Endothelial cell of hepatic sinusoid (primary cell): Measurements from ENCODE around the gene ELOVL7.
"Not testable (repeated sequence)": the region's sequence is repeated elsewhere in the genome, so short reads cannot be mapped to it uniquely, and the experiment has no call there.

Source experiments
- in situ Hi-C: cut with HindIII; loops from 2 replicates; pipeline ENCODE4 v1.10.0; 2017; ENCODE audit warnings: low sequenced_read_pairs

Gene ELOVL7

DNA sequence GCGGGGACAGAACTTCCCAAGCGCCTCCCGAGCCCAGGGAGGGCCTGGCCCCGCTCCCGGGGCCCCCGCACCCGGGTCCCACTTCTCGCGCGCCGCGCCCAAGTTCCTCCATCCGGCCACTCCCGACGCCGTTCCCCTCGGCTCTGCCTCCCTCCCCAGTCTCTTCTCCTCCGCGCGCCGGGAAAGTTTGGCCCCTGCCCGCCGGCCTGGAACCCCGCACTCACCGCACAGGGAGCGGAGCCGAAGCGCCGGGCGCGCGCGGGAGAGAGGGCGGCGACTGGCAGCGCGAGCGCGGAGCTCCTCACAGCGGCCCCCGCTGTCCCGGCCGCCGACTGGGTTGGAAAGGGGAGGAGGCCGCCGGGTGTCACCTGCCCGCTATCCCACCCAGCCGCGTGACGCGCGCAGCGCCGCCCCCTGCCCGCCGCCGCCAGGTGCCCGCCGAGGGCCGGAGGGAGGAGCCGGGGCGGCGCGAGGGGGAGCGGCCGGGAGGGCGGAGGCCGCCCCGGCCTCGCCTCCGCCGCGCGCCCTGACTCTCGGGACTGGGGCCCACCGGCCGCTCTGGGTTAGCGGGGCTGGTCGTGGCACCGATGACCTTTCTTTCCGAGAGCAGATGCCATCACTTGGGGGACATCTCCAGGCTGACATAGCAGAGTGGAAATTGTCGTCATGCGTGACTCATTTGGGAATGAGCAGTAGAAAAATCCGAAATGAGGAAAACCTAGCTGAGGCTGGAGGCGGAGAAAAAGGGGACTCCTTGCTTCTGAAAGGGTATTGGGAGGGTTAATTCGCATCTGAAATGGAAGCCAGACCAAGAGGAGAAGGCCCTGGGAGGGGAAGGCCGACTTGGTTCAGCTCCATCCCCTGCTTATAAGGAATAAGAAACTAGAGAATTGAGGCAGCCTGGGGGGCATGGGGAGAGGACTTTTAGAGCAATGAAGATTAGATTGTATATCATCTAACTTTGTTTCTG is at the start of gene ELOVL7:
ELOVL7 (minus strand) TSS at position 334 of the 970 bp plus-strand sequence. CDS start 56,872 bp downstream, outside the sequence.
- in situ Hi-C loops: no loop called here

GRCh38 chr5:60893521-60893920 is 49.5 kb upstream of the ELOVL7 start:
- in situ Hi-C loops: no loop called here

DNA sequence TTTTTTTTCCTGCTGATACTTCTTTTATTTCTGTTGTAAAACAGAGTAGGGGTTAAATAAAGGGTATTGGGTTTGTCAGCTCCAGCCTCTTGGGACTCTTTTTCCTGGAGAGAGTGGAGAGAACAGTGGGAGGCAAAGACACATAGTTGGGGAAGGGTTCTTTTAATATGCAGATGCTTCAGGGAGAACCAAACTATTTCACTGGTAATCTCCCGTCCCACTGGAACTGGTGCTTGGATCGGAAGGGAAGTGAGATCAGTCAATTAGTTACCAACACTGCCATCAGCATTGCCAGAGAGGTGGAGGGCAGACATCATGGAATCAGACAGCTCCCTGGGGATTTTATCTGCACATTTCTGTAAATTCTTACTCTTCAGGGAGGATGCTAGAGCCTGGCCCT is 47.6 kb upstream of the ELOVL7 start:
- in situ Hi-C loops: no loop called here

DNA sequence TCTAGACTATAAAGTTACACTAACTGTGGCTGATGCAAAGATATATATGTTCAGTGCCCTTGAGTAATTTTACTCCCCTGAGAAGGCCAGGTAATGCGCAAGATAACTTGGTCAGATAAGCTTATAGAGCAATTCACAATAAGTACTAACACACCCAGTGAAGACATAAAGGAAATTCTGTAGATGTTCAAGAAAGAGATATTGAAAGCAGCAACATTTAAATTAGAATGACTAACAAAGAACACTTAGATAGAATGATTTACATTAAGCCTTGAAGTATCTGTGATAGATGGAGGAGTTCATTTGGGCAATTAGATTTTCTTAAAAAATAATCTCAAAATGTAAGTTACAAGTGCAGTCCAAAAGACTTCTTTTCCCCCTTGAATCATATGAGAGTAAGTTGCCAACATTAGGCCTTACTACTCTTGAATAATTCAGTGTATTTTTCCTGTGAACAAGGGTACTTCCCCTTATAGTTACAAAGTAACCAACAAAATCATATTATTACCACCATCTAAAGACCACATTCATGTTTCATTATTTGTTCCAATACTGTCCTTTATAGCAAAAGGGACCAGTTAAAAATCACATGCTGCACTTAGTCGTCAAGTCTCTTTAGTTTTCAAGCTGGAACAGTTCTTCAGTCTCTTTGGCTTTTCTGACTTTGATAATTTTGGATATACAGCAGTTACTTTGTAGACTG is 44.4 kb upstream of the ELOVL7 start:
- in situ Hi-C loops: no loop called here

GRCh38 chr5:60887746-60888145 is 43.7 kb upstream of the ELOVL7 start:
- in situ Hi-C loops: no loop called here

DNA sequence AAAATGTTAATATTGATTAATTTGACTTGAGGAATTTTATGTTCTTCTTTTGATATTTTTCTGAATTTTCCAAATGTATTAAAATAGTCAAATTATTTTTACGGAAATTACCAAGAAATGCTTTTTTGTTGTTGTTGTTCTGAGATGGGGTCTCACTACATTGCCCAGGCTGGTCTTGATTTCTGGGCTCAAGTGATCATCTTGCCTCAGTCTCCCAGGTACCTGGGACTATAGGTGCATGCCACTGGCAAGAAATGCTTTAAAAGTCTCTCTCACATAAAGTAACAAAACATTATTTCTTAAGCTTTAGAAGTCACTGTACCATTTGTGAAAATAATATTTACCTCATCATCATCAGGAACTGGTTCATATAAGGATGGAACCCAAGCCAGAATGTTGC is 43.0 kb upstream of the ELOVL7 start:
- in situ Hi-C loops: no loop called here

GRCh38 chr5:60886158-60886557 is 42.1 kb upstream of the ELOVL7 start:
- in situ Hi-C loops: no loop called here

- in situ Hi-C loops: no loop called here
Measured at GRCh38 chr5:60883229-60883628, 39.2 kb upstream of the ELOVL7 start.

DNA sequence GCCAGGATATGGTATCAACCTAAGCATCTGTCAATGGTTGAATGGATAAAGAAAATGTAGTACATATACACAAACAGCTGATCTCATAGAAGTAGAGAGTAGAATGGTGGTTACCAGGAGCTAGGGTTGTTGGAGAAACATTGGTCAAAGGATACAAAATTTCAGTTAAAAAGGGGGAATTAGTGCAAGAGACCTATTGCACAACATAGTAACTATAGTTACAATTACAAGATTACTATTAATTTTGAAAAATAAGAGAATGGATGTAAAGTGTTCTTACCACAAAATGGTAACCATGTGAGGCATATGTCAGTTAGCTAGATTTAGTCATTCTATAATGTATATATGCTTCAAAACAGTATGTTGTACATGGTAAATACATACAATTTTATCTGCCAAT is 28.8 kb upstream of the ELOVL7 start:
- in situ Hi-C loops: no loop called here

- in situ Hi-C loops: no loop called here
Measured at GRCh38 chr5:60870857-60871256, 26.8 kb upstream of the ELOVL7 start.

DNA sequence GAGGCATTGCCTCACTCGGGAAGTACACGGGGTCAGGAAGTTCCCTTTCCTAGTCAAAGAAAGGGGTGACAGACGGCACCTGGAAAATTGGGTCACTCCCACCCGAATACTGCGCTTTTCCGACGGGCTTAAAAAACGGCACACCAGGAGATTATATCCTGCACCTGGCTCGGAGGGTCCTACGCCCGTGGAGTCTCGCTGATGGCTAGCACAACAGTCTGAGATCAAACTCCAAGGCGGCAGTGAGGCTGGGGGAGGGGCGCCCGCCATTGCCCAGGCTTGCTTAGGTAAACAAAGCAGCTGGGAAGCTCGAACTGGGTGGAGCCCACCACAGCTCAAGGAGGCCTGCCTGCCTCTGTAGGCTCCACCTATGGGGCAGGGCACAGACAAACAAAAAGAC is 16.5 kb upstream of the ELOVL7 start:
- in situ Hi-C loops: not testable (repeated sequence)

DNA sequence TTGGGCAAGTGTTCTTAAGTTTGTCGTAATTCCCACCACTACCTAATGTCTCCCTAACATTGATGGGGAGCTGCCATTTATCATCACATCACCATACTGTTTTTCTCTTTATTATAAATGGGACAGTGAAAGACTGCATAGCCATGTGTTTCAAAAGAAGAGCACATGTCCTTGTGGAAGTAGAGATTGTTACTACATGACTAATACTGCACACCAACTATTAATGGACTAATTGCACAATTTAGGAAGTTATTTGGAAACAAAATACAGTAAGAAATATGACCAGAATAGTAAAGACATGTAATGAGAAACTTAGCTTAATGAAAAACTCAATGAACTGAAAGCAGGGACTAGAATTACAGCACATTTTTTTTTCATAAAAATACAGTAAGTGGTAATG is 12.0 kb upstream of the ELOVL7 start:
- in situ Hi-C loops: no loop called here

DNA sequence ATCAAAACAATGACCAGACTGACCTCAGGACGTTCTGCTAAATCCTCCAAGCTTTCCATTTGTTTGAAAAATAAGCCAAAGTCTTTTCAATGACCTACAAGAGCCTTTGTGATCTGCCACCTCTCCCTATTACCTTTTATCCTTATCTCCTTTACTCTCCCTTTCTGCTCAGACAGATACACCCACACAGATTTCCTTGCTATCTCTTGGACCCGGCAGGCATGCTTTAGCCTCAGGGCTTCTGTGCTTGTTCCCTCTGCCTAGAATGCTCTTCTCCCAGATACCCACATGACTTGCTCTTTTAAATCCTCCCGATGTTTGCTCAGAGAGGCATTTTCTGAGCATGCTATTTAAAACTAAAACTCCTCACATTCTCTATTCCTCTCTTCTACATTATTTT is 8.9 kb upstream of the ELOVL7 start:
- in situ Hi-C loops: loop anchor here (5.0 kb wide), 1 partner anchor 36 kb away; no protein-coding TSS in a partner anchor

DNA sequence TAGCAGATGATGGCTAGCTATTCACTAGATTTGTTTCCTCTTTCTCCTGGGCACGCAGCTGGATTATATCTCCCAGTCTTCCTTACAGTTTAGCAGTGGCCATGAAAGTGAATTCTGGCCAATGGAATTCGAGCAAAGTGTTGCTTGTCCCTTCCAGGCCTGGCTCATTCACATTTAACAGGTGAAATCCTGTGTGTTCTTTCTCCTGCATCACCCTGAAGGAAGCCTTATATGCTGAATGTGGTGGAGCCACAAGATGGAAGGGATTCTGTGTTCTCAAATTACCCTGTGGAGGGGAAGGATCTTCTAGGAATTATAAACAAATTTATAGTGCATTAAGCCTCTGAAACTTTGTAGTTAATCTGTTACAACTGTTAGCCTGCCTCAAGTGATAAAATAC is 8.2 kb upstream of the ELOVL7 start:
- in situ Hi-C loops: loop anchor here (5.0 kb wide), 1 partner anchor 35 kb away; no protein-coding TSS in a partner anchor

GRCh38 chr5:60851626-60852025 is 7.6 kb upstream of the ELOVL7 start:
- in situ Hi-C loops: loop anchor here (5.0 kb wide), 1 partner anchor 34 kb away; no protein-coding TSS in a partner anchor

DNA sequence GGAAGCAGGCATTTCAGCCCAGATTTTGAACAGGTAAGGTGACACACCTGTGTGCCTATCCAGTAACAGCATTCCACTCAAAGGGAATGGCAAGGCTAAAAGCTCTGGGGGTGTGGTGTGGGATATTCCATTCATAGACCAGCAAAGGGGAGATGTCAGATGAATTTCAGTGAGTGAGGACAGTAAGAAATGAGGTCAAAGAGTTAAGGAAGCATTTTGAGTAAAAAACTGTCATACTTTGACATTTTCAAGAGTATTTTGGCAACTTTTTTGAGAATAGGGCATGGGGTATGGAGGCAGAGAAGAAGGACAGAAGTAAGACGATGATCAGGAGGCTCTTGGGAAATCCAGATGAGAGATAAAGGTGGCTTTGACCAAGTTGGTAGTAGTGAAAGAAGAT is 2.2 kb upstream of the ELOVL7 start:
- in situ Hi-C loops: no loop called here

GRCh38 chr5:60843386-60843935 is 608 bp downstream of the ELOVL7 start:
- in situ Hi-C loops: no loop called here

DNA sequence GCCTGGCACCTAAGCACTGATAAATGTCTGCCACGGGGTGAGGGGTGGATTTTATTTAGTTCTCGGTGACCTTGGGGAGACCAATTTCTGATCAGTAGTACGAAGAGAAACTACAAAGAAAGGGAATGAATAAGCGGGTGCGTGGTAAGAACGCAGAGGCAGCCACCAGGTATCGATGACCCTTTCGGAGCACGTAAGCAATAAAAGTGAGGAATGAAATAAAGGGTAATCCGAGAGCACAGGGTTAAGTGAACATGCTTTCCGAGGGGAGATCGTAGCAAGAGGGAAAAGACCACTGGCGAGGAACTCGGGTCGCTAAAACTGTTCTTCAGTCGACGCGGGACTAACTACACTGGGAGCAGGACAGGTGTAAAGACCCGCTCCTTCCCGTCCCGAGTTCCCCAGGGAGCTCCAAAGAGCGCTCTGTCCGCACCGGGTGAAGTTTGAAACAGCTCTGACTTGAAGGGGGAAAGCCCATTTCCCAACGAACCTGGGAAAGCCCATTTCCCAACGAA is 1.1 kb downstream of the ELOVL7 start:
- in situ Hi-C loops: no loop called here

- in situ Hi-C loops: no loop called here
Measured at GRCh38 chr5:60841361-60841760, 2.7 kb downstream of the ELOVL7 start.

DNA sequence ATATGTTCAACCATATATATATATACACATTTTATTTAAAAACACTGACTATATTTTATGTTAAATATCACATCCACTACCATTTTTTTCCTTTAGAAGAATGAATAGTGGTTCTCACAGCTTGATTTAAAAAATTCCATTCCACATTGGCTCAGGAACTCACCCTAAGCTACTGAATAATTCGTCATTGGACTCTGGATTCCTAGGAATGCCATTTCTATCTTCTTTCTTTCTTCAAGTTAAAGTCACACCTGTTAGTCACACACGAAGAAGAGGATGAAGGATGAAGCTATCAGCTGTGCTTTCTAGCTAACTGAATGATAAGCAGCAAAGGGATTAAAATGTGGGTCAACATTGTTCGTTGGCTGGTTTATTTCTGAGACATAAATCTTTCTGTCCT is 7.9 kb downstream of the ELOVL7 start:
- in situ Hi-C loops: no loop called here

DNA sequence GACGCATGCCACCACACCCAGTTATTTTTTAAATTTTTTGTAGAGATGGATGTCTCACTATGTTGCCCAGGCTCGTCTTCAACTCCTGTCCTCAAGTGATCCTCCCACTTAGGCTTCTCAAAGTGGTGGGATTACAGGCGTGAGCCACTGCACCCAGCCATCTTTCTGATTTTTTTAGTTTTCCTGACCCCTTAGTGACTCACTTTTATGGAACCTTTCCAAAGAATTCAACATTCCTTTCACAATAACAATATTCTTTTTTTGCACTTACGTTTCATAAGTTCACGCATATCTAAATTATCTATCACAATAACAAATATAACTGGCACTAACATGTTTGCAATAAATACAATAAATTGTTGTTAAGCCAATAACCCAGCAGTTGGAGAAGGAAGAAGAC is 8.5 kb downstream of the ELOVL7 start:
- in situ Hi-C loops: no loop called here
